MCF 10A (cell line): ENCODE measurements around the gene ZBTB49. TPM values are rescaled to one million over a fixed set of nuclear protein-coding genes. Genes with fewer than 3 reads are reported as not detected.

Source experiments
- BruUV-seq: library from RNA; stranded (reverse); fragments of 400-500 nt; replicated peaks from 2 replicates; lab custom pipeline; 2021; lab: Mats Ljungman, UMichigan
- CTCF ChIA-PET: fragments of 300-600 bp; sonication (Branson Sonifier 250); formaldehyde crosslinking; extraction: SDS; loops from one replicate; lab custom pipeline; 2021; ENCODE audit warnings: antibody characterized with exemption, inconsistent platforms; lab: Yijun Ruan, JAX
- POLR2A ChIA-PET: fragments of 300-600, 350-650 bp; sonication (Branson Sonifier 250); formaldehyde crosslinking; extraction: SDS; loops from one replicate; lab custom pipeline; 2020; ENCODE audit warnings: antibody characterized with exemption, inconsistent platforms; lab: Yijun Ruan, JAX
- DNase-seq: peaks from one replicate; pipeline ENCODE4 v3.0.0-alpha.2; 2018; ENCODE audit not compliant: unreplicated experiment
- H3K27ac Mint-ChIP-seq: one replicate; pipeline ENCODE4 v1.8.0; 2022; ENCODE audit warnings: mild to moderate bottlenecking, low read depth, mixed read lengths; ENCODE audit not compliant: unreplicated experiment
- H3K27me3 Mint-ChIP-seq: one replicate; pipeline ENCODE4 v1.8.0; 2022; ENCODE audit warnings: mixed read lengths; ENCODE audit not compliant: insufficient read depth, unreplicated experiment
- H3K36me3 Mint-ChIP-seq: one replicate; pipeline ENCODE4 v1.8.0; 2022; ENCODE audit warnings: mild to moderate bottlenecking, moderate library complexity, mixed read lengths; ENCODE audit not compliant: insufficient read depth, unreplicated experiment
- H3K4me1 Mint-ChIP-seq: one replicate; pipeline ENCODE4 v1.8.0; 2022; ENCODE audit warnings: mixed read lengths; ENCODE audit not compliant: insufficient read depth, unreplicated experiment
- H3K4me3 Mint-ChIP-seq: one replicate; pipeline ENCODE4 v1.8.0; 2022; ENCODE audit warnings: mild to moderate bottlenecking, moderate library complexity, mixed read lengths; ENCODE audit not compliant: unreplicated experiment
- H3K9me3 Mint-ChIP-seq: one replicate; pipeline ENCODE4 v1.8.0; 2022; ENCODE audit warnings: mixed read lengths; ENCODE audit not compliant: unreplicated experiment
- CTCF ChIP-seq: fragments of 200-600 bp; IDR thresholded peaks from one replicate; pipeline ENCODE4 v1.8.0; 2022; ENCODE audit warnings: antibody characterized with exemption, mild to moderate bottlenecking; ENCODE audit not compliant: unreplicated experiment
- intact Hi-C: fragments of 100-400 bp; cut with micrococcal nuclease; formaldehyde crosslinking; loops from 2 replicates; pipeline ENCODE4 v1.14.1; 2022
- total RNA-seq: library from RNA; stranded (reverse); gene quantifications from 2 replicates; pipeline ENCODE4 v1.2.3, GENCODE V29; 2022

The ZBTB49 gene
- total RNA-seq, 1 experiment from 2014 or later = 5.9 TPM

DNA sequence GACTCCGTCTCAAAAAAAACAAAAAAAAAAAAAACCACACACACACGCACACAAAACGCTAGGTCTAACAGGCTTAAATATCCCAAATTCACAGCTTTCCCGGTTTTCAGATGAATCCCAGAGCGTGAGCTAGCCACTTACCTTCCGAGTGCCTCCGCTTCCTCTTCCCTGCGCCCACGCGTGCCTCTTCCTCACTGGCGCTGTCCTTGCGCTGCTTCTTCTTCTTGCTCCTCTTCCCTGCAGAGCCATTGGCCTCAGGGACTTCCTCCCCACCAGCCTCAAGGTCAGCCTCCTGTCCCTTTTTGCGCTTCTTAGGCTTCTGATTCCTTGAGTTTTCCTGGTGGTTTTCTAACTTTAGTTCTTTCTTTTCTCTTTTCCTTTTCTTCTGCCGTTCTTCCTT is 15.8 kb upstream of the ZBTB49 start:
- DNase-seq = no peak
- Mint-ChIP-seq H3K27me3 (no peaks in the 10 kb centered on the region), H3K4me3 (no peak overlapping the region), H3K36me3 (peaks cover 52% of the 10 kb centered on the region), H3K4me1 (peaks cover 46% of the 10 kb centered on the region), H3K27ac (no peak overlapping the region), H3K9me3 (no peaks in the 10 kb centered on the region)
- POLR2A ChIA-PET = interaction anchor here (0.7 to 0.8 kb wide), 2 partner anchors 14 to 1103 kb away, joined by 3 read pairs; no protein-coding TSS in a partner anchor
- intact Hi-C loops = no loop called here
- BruUV-seq = no TSS peak
- no peak for TF ChIP-seq CTCF
- CTCF ChIA-PET = interaction anchor here (1.0 kb wide), 2 partner anchors 14 to 61 kb away, joined by 3 to 4 read pairs; no protein-coding TSS in a partner anchor

GRCh38 chr4:4277531-4277930 is 12.5 kb upstream of the ZBTB49 start:
- DNase-seq = no peak
- Mint-ChIP-seq H3K36me3 (peaks cover 83% of the 10 kb centered on the region), H3K4me1 (peaks cover 14% of the 10 kb centered on the region), H3K27me3 (no peaks in the 10 kb centered on the region), H3K27ac (peak overlapping the region; percentile 61), H3K9me3 (no peaks in the 10 kb centered on the region), H3K4me3 (no peak overlapping the region)
- CTCF ChIA-PET = interaction anchor here (0.7 kb wide), 1 partner anchor 151 kb away, joined by 4 read pairs; no protein-coding TSS in a partner anchor
- no TSS peak for BruUV-seq
- intact Hi-C loops = no loop called here
- POLR2A ChIA-PET = interaction anchor here (1.0 kb wide), 1 partner anchor 12 kb away, joined by 3 read pairs; the partner anchor contains the start of genes LYAR and ZBTB49
- no peak for TF ChIP-seq CTCF

DNA sequence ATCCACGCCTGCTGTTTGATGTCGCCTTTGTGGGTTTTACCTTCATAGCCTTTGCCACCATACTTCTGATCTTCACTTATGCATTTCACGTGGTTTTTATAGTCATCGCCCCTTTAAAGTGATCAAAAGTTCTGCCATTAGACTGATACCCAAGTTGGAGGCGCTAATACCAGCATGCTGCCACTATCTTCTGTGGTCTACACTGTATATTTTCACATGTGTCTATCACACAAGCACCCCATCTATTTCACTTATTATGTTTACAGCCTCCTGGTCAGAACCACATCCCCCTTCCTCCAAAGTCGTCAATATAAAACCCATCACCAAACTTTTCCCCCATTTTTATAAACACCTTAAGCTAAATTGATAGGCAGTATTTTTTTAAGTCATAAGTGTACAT is 8.3 kb upstream of the ZBTB49 start:
- TF ChIP-seq CTCF = no peak
- CTCF ChIA-PET = interaction anchor here (1.2 kb wide), 1 partner anchor 28 kb away, joined by 6 read pairs; no protein-coding TSS in a partner anchor
- Mint-ChIP-seq H3K27ac (no peak overlapping the region), H3K9me3 (no peaks in the 10 kb centered on the region), H3K4me3 (no peak overlapping the region), H3K4me1 (peaks cover 17% of the 10 kb centered on the region), H3K27me3 (no peaks in the 10 kb centered on the region), H3K36me3 (peaks cover 90% of the 10 kb centered on the region)
- DNase-seq = no peak
- no TSS peak for BruUV-seq
- POLR2A ChIA-PET = no interaction called here
- intact Hi-C loops = no loop called here

- Mint-ChIP-seq H3K4me1 (peaks cover 23% of the 10 kb centered on the region), H3K27ac (no peak overlapping the region), H3K4me3 (no peak overlapping the region), H3K9me3 (no peaks in the 10 kb centered on the region), H3K27me3 (no peaks in the 10 kb centered on the region), H3K36me3 (peaks cover 58% of the 10 kb centered on the region)
- peak; percentile 75 for DNase-seq
- BruUV-seq = no TSS peak
- ChIA-PET CTCF (interaction anchor here (0.8 to 1.9 kb wide), 4 partner anchors 12 to 146 kb away, joined by 4 to 9 read pairs (median 5); no protein-coding TSS in a partner anchor), POLR2A (interaction anchor here (1.2 to 2.0 kb wide), 2 partner anchors 15 to 37 kb away, joined by 3 to 7 read pairs; partner anchors contain the start of gene TMEM128)
- no peak for TF ChIP-seq CTCF
- intact Hi-C loops = no loop called here
These were observed 5.0 kb upstream of the ZBTB49 start for GRCh38 chr4:4284827-4285618.
